HG02759 (cell line): Measurements from ENCODE around the gene BANP.

Experiments
- ATAC-seq: cut with Tn5 transposase; IDR thresholded peaks from one replicate; pipeline ENCODE4 v1.9.1; 2021; ENCODE audit warnings: mild to moderate bottlenecking, moderate library complexity; ENCODE audit not compliant: unreplicated experiment

The BANP gene

GRCh38 chr16:87948735-87949070, 2.5 kb upstream of the BANP start:
- ATAC-seq, result no peak

- no peak for ATAC-seq
Measured at GRCh38 chr16:87949071-87949744, 2.0 kb upstream of the BANP start.

GRCh38 chr16:87951552-87952538, 611 bp downstream of the BANP start:
- no peak for ATAC-seq

- no peak for ATAC-seq
Measured at GRCh38 chr16:87952751-87953150, 1.5 kb downstream of the BANP start.

DNA sequence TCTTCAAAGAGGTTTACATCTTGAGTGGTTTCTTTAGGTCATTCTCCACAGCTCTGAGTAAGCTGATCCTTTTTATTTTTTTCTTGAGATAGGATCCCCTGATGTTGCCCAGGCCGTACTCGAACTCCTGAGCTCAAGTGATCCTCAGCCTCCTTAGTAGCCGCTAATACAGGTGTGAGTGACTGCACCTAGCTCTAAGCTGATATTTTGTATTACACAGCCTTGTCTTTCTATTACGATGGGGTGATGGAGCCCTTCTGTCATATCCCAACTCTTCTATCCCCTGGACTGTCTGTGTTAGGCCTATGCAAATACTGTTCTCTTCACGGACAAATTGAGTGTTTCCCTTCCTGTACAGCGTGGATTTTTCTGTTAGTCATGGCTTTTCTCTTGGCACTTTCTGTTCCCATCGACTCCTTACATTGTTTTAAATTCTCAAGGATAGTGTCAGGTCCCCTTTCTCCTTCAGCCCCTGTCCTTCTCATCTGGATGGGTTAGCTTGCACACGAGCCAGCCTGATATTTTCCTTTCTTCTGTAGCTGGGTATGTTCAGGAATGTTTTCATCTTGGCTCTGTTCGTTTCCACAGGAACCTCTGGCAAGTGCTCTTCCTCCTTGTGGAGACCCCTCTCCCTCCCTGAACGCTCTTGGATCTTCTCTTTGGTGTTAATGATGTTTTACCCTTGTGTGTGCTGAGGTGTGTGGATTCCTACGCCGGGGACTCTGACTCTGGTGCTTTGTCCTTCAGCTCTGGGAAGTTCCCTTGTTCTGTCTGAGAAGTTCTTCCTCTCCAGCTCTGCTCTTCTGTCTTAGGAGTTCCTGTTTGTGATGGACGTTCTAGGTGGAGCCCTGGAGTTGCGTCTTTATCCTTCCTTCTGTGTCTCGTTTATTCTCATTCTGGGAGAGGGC, 2.3 kb downstream of the BANP start:
- ATAC-seq, result no peak

DNA sequence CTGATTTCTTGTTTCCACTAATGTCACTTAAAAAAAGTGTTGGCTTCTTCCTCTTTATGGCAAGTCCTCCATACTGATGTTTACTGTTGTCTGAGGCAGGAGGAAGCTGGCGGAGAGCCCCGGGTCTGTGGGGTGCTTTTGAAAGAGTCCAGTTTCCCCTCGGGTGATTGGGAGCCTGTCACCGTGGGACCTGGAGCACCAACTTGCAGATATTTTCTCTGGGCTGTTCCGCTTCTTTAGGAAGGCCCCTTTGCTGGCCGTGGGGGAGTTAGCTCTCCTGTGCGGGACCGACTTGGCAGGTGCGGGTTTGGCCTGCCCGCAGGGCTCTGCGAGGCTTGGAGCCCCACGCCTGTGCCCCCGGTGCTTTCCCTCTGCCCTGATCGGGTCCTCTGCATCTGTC, 3.1 kb downstream of the BANP start:
- ATAC-seq, result no peak

GRCh38 chr16:87954826-87955225, 3.6 kb downstream of the BANP start:
- no peak for ATAC-seq

DNA sequence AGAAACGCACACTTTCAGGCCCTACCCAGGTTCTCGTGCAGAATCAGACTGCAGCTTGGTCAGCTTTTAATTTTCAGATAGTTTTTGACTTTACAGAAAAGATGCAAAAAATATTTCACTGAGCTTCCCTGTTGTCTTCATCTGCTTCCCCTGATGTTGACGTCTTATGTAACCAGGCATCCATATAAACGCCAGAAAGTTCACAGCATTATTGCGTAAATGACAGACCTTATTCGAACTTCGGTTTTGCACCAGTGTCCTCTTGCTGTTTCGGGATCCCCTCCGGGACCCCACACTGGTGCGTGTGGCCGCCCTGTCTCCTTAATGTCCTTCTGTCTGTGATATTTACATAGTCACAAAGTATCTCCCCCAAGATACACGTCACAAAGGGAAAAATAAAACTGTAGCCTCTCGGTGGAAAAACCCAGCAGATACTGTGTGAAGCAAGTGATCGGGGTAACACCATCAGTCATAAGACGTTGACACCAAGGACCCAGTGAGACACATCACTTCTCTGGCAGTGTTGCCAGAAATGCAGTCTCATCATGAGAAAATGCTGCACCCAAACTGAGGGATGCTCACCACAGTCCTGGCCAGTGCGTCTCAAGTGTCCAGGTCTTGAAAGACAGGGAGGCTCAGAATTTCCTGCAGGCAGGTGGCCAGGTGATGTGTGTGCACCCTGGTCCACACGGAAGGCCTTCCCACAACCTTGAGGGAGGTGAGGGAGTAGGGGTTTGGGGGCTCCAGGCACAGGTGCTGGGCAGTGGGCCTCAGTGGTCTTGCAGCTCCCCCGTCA, 4.3 kb downstream of the BANP start:
- ATAC-seq, result no peak

- ATAC-seq, result no peak
Measured at GRCh38 chr16:87956098-87956364, 4.8 kb downstream of the BANP start.

DNA sequence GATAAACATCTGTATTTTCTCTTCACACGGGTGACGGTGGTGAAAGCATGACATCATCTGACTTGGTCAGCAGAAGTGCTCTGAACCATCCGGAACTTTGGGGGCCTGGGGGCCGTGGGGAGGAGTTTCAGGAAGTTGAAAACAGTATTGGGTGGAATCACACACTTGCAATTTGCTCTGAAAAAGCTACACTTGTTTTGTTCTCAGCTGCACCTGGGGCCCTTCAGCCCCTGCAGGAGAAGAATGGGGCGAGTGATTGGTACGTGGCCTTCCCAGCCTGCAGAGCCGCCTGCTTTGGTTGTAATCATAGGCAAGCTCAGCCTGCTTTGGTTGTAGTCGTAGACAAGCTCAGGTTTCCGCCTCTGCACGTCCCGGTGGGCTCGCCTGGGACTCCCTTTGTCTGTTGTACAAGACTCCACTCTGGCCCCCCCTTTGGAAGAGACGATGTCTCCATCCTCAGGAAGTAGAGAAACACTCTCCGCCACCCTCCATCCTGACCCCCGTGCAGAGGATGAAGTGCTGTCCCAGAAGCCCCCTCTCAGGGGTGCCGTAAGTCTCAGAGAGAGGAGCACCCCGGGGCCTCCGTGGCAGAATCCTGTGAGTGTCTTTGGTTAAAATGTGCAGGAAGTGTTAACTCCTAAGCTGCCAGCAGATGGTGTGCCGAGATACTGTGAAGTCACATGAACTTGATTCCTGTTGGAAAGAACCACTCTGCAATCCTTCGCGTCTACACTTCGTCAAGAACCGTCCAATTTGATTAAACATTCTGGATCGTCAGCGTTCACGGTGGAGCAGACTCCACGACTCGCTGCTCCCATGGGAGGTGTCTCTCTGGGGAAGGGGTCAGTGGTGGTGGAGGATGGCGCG, 5.4 kb downstream of the BANP start:
- ATAC-seq, result no peak

GRCh38 chr16:87957296-87958094, 6.3 kb downstream of the BANP start:
- no peak for ATAC-seq

DNA sequence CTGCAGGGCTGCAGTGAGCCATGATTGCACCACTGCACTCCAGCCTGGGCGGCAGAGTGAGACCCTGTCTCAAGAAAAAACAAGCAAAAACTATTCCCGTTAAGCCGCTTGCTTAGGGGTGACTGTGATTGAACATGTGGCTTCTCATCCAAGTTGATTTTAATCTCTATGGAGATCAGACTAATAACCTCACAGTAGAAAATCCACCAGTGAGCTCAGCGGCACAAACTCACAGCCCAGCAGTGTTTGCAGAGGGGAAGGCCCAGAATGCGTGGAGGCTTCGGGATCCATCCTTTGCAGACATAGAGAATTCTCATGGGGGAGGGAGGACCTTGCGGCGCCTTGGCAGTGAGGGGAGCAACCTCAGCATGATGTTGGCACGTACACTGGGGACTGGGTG, 7.4 kb downstream of the BANP start:
- ATAC-seq, result no peak

- no peak for ATAC-seq
Measured at GRCh38 chr16:87959391-87959990, 8.3 kb downstream of the BANP start.

- ATAC-seq, result no peak
Measured at GRCh38 chr16:87960296-87960695, 9.1 kb downstream of the BANP start.

DNA sequence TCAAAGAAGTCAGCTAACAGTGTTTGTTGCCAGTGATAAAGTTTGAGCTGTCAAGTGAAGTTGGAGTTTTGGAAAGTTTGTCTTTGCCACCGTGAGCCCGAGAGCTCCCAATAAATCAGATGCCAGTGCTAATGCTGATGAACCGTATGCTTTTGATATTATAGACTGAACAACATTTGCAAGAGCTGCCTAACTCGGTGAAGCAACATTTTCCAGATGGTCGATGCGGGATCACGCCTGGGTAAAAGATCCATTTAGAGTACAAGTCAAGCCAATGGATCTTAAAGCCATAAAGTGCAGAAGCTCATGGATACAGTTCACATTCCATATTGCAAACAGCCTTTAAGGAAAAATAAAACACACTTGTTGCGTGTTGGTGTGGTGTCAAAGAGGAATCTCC, 9.6 kb downstream of the BANP start:
- no peak for ATAC-seq

- no peak for ATAC-seq
Measured at GRCh38 chr16:87961623-87962022, 10.4 kb downstream of the BANP start.

DNA sequence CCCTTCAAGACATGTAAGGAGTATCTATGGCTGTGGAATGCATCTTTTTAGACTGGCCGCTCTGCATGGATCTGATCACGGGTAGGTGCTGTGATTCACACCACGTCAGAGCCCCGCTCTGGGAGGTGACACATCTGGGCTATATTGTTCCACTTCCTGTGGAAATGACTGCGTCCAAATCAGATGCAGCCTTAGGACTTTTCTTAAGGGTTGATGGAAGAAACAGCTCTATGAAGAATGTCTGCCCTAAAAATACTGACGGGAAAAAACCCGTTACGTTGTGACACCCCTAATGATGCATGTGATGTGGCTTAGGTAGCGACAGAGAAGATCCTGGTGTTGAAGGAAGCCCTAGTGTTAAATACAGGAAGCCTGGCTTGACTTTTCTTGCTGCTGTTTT, 12.2 kb downstream of the BANP start:
- ATAC-seq, result no peak

GRCh38 chr16:87964049-87964659, 12.9 kb downstream of the BANP start:
- ATAC-seq, result no peak
